PC-9 (cell line): ENCODE data around the gene PPP2R1B. TPM values are rescaled to one million over a fixed set of nuclear protein-coding genes. Genes with fewer than 3 reads are reported as not detected.

Source experiments
- BruUV-seq: library from RNA; stranded (reverse); fragments of 400-500 nt; replicated peaks from 2 replicates; lab custom pipeline; 2021; lab: Mats Ljungman, UMichigan
- CTCF ChIA-PET: fragments of 300-600 bp; sonication (Branson Sonifier 250); formaldehyde crosslinking; loops from one replicate; lab custom pipeline; 2022; ENCODE audit warnings: antibody characterized with exemption; lab: Charles Lee
- POLR2A ChIA-PET: fragments of 300-600 bp; sonication (Branson Sonifier 250); formaldehyde crosslinking; loops from one replicate; lab custom pipeline; 2022; ENCODE audit warnings: antibody characterized with exemption; ENCODE audit not compliant: unreplicated experiment; lab: Charles Lee
- DNase-seq, 2 experiments: peaks; one replicate each; pipeline versions ENCODE4 v3.0.0 to v3.0.0-alpha.2; 2015 to 2022; ENCODE audit warnings: mixed read lengths in 1 of 2
- H2AFZ ChIP-seq: fragments of 200-600 bp; sonication (generic); 2 replicates; pipeline ENCODE4 v1.8.1; 2017; ENCODE audit warnings: antibody characterized with exemption
- H3F3A ChIP-seq: fragments of 200-600 bp; sonication (generic); 2 replicates; pipeline ENCODE4 v1.8.1; 2017; ENCODE audit warnings: antibody characterized with exemption, mild to moderate bottlenecking, low read depth; ENCODE audit not compliant: insufficient read depth
- H3K27ac ChIP-seq: fragments of 200-600 bp; sonication (generic); 2 replicates; pipeline ENCODE4 v1.6.1; 2016; ENCODE audit warnings: mixed run types
- H3K27me3 ChIP-seq: fragments of 200-600 bp; sonication (generic); 2 replicates; pipeline ENCODE4 v1.6.1; 2016; ENCODE audit warnings: low read depth, mixed run types; ENCODE audit not compliant: insufficient read depth
- H3K36me3 ChIP-seq: fragments of 200-600 bp; sonication (generic); 2 replicates; pipeline ENCODE4 v1.6.1; 2016; ENCODE audit warnings: low read depth, mixed run types
- H3K4me1 ChIP-seq: fragments of 200-600 bp; sonication (generic); replicated peaks from 2 replicates; pipeline ENCODE4 v1.6.1; 2016; ENCODE audit warnings: mixed run types; ENCODE audit not compliant: insufficient read depth
- H3K4me2 ChIP-seq: fragments of 200-600 bp; sonication (generic); 2 replicates; pipeline ENCODE4 v1.6.1; 2017; ENCODE audit warnings: mixed run types
- H3K4me3 ChIP-seq: fragments of 200-600 bp; sonication (generic); 2 replicates; pipeline ENCODE4 v1.6.1; 2016; ENCODE audit warnings: mixed run types
- H3K79me2 ChIP-seq: fragments of 200-600 bp; sonication (generic); 2 replicates; pipeline ENCODE4 v1.6.1; 2017; ENCODE audit warnings: low read depth, mixed run types
- H3K9me2 ChIP-seq: fragments of 200-600 bp; sonication (generic); 2 replicates; pipeline ENCODE4 v1.8.1; 2017; ENCODE audit warnings: mild to moderate bottlenecking; ENCODE audit not compliant: insufficient read depth
- H3K9me3 ChIP-seq: fragments of 200-600 bp; sonication (generic); 2 replicates; pipeline ENCODE4 v1.8.1; 2016; ENCODE audit warnings: low read depth; ENCODE audit not compliant: insufficient read depth
- H4K20me1 ChIP-seq: fragments of 200-600 bp; sonication (generic); 2 replicates; pipeline ENCODE4 v1.8.1; 2017; ENCODE audit not compliant: insufficient read depth
- CTCF ChIP-seq: fragments of 200-600 bp; sonication (generic); conservative IDR thresholded peaks from 2 replicates; pipeline ENCODE4 v1.6.1; 2017; ENCODE audit warnings: mixed run types, antibody characterized with exemption, mild to moderate bottlenecking, moderate library complexity
- EZH2 ChIP-seq: fragments of 200-600 bp; sonication (generic); IDR thresholded peaks from 2 replicates; pipeline ENCODE4 v1.8.0; 2017; ENCODE audit warnings: antibody characterized with exemption, low read depth
- intact Hi-C: fragments of 100-400 bp; cut with micrococcal nuclease; formaldehyde crosslinking; loops from one replicate; pipeline ENCODE4 v1.10.0; 2022; ENCODE audit not compliant: unreplicated experiment
- total RNA-seq: library from RNA; stranded (reverse); gene quantifications from 2 replicates; pipeline ENCODE4 v1.2.3, GENCODE V29; 2021

The PPP2R1B gene
- total RNA-seq, 1 experiment from 2014 or later: 36.4 TPM

DNA sequence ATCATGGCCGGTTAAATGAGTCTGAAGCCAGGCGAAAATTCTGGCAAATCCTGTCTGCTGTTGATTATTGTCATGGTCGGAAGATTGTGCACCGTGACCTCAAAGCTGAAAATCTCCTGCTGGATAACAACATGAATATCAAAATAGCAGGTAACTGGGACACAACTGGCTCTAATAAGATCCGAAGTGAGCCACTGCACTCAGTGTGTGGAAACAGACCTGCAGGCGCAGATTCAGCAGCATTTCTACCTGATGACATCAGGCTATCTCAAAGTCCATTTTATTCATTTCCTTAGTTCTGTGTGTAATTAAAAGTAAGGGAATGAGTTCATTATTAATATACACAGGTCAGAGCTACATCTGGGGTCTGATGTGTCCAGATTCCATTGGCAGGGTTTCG is 78.2 kb downstream of the PPP2R1B start:
- no peak overlapping the region for H2AFZ ChIP-seq
- H3K9me3 ChIP-seq: no peaks in the 10 kb centered on the region
- intact Hi-C loops: loop anchor here (10.0 kb wide), 1 partner anchor 73 kb away; no protein-coding TSS in a partner anchor
- no peak for DNase-seq
- H3K4me3 ChIP-seq: no peak overlapping the region
- no peaks in the 10 kb centered on the region for H3K9me2 ChIP-seq
- BruUV-seq: no TSS peak
- H3K79me2 ChIP-seq: no peaks in the 10 kb centered on the region
- H3K27ac ChIP-seq: no peak overlapping the region
- H3K4me1 ChIP-seq: no peaks in the 10 kb centered on the region
- peaks cover 19% of the 10 kb centered on the region; the same call in 1 of the 2 replicates for H4K20me1 ChIP-seq
- peaks cover 11% of the 10 kb centered on the region; the same call in 1 of the 2 replicates for H3F3A ChIP-seq
- H3K27me3 ChIP-seq: no peaks in the 10 kb centered on the region
- ChIA-PET POLR2A (no interaction called here), CTCF (no interaction called here)
- peaks cover 26% of the 10 kb centered on the region for H3K36me3 ChIP-seq
- no peak overlapping the region for H3K4me2 ChIP-seq
- TF ChIP-seq CTCF (no peak), EZH2 (no peak)

- CTCF ChIA-PET: no interaction called here
- H3K36me3 ChIP-seq: peaks cover 14% of the 10 kb centered on the region
- peaks cover 19% of the 10 kb centered on the region; the same call in 1 of the 2 replicates for H4K20me1 ChIP-seq
- POLR2A ChIA-PET: no interaction called here
- no peak for TF ChIP-seq EZH2
- TF ChIP-seq CTCF: no peak
- H3K9me2 ChIP-seq: no peaks in the 10 kb centered on the region
- no peak overlapping the region for H3K4me2 ChIP-seq
- H3K4me3 ChIP-seq: no peak overlapping the region
- no peak overlapping the region for H2AFZ ChIP-seq
- no peaks in the 10 kb centered on the region for H3K27me3 ChIP-seq
- peaks cover 11% of the 10 kb centered on the region; the same call in 1 of the 2 replicates for H3F3A ChIP-seq
- intact Hi-C loops: loop anchor here (10.0 kb wide), 1 partner anchor 69 kb away; no protein-coding TSS in a partner anchor
- BruUV-seq: no TSS peak
- no peaks in the 10 kb centered on the region for H3K4me1 ChIP-seq
- H3K9me3 ChIP-seq: no peaks in the 10 kb centered on the region
- no peak overlapping the region for H3K27ac ChIP-seq
- H3K79me2 ChIP-seq: no peaks in the 10 kb centered on the region
- no peak for DNase-seq
Measured at GRCh38 chr11:111684251-111684650, 81.9 kb downstream of the PPP2R1B start.

DNA sequence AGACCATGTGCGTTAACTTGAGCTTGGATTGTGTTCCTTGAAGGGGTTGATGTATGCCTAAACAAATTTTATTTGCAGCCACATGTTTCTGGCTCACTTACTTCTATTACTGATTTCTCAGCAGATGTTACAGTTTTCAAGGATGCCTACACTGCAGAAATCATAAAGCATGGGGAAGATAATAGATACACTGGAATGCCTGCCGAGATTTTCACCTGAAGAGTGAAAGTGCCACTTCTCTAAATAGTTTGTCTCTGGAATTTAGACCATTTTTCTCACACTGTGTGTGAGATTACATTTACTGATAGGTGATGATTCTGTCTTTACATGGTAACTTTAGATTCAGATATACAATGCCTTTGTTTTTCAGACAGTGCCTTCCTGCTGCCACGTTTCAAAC is 82.4 kb downstream of the PPP2R1B start:
- H3K9me3 ChIP-seq: no peaks in the 10 kb centered on the region
- no peak overlapping the region for H3K4me2 ChIP-seq
- intact Hi-C loops: loop anchor here (10.0 kb wide), 1 partner anchor 69 kb away; no protein-coding TSS in a partner anchor
- TF ChIP-seq EZH2: no peak
- TF ChIP-seq CTCF: no peak
- peaks cover 10% of the 10 kb centered on the region for H3K36me3 ChIP-seq
- H2AFZ ChIP-seq: no peak overlapping the region
- H3K27ac ChIP-seq: no peak overlapping the region
- no peak overlapping the region for H3K4me3 ChIP-seq
- peak in 1 of 2 experiments; percentile 24 for DNase-seq
- CTCF ChIA-PET: no interaction called here
- POLR2A ChIA-PET: no interaction called here
- H3F3A ChIP-seq: peaks cover 11% of the 10 kb centered on the region; the same call in 1 of the 2 replicates
- BruUV-seq: no TSS peak
- no peaks in the 10 kb centered on the region for H3K4me1 ChIP-seq
- H3K9me2 ChIP-seq: no peaks in the 10 kb centered on the region
- H3K79me2 ChIP-seq: no peaks in the 10 kb centered on the region
- no peaks in the 10 kb centered on the region for H3K27me3 ChIP-seq
- peaks cover 19% of the 10 kb centered on the region; the same call in 1 of the 2 replicates for H4K20me1 ChIP-seq
